WTC11 (cell line): ENCODE results near the gene NCL. TPM values are rescaled to one million over a fixed set of nuclear protein-coding genes. Genes with fewer than 3 reads are reported as not detected.

Experiments
- ATAC-seq: fragments of 200-7000 bp; cut with Tn5 transposase; 2 replicates; pipeline ENCODE4 v1.10.0; 2021; ENCODE audit warnings: mild to moderate bottlenecking, moderate library complexity
- CTCF ChIA-PET: fragments of 300-600 bp; sonication (Branson Sonifier 250); formaldehyde crosslinking; loops from one replicate; lab custom pipeline; 2021; ENCODE audit warnings: antibody characterized with exemption; lab: Charles Lee
- POLR2A ChIA-PET: fragments of 350-600 bp; sonication (Branson Sonifier 250); formaldehyde crosslinking; loops from one replicate; lab custom pipeline; 2021; ENCODE audit warnings: antibody characterized with exemption; lab: Charles Lee
- DNase-seq: peaks from one replicate; pipeline ENCODE4 v3.0.0; 2021; ENCODE audit warnings: low spot score
- H3K27ac Mint-ChIP-seq: 2 replicates; pipeline ENCODE4 v1.8.0; 2021; ENCODE audit warnings: mixed read lengths
- H3K27me3 Mint-ChIP-seq: 2 replicates; pipeline ENCODE4 v1.8.0; 2021; ENCODE audit warnings: low read depth, mild to moderate bottlenecking, moderate library complexity, mixed read lengths
- H3K36me3 Mint-ChIP-seq: 2 replicates; pipeline ENCODE4 v1.8.0; 2021; ENCODE audit warnings: mixed read lengths
- H3K4me1 Mint-ChIP-seq: 2 replicates; pipeline ENCODE4 v1.8.0; 2022; ENCODE audit warnings: mixed read lengths
- H3K4me3 Mint-ChIP-seq: 2 replicates; pipeline ENCODE4 v1.8.0; 2021; ENCODE audit warnings: mild to moderate bottlenecking, moderate library complexity, mixed read lengths
- H3K9me3 Mint-ChIP-seq: 2 replicates; pipeline ENCODE4 v1.8.0; 2021; ENCODE audit warnings: mixed read lengths
- ATF1 ChIP-seq: sonication (generic); formaldehyde crosslinking; IDR thresholded peaks from 2 replicates; pipeline ENCODE4 v1.8.1; 2023; ENCODE audit warnings: mild to moderate bottlenecking, moderate library complexity, missing genetic modification reagents
- CREB1 ChIP-seq: sonication (generic); formaldehyde crosslinking; IDR thresholded peaks from 2 replicates; pipeline ENCODE4 v1.8.0; 2023; ENCODE audit warnings: mild to moderate bottlenecking, missing genetic modification reagents
- ELF4 ChIP-seq: sonication (generic); formaldehyde crosslinking; IDR thresholded peaks from 2 replicates; pipeline ENCODE4 v1.8.1; 2022; ENCODE audit warnings: low read depth, mild to moderate bottlenecking, moderate library complexity, missing genetic modification reagents
- EMX1 ChIP-seq: fragments of 250-450 bp; sonication (Bioruptor Pico); IDR thresholded peaks from 2 replicates; pipeline ENCODE4 v1.8.0; 2021; ENCODE audit warnings: mild to moderate bottlenecking
- ERG ChIP-seq: fragments of 250-450 bp; sonication (Bioruptor Pico); IDR thresholded peaks from 2 replicates; pipeline ENCODE4 v1.8.0; 2021; ENCODE audit warnings: mild to moderate bottlenecking
- ETV6 ChIP-seq: sonication (generic); formaldehyde crosslinking; IDR thresholded peaks from 2 replicates; pipeline ENCODE4 v1.8.1; 2022; ENCODE audit warnings: mild to moderate bottlenecking, missing genetic modification reagents
- FOXK1 ChIP-seq: sonication (generic); formaldehyde crosslinking; IDR thresholded peaks from 2 replicates; pipeline ENCODE4 v1.8.0; 2022; ENCODE audit warnings: mild to moderate bottlenecking, moderate library complexity, missing genetic modification reagents
- GABPB1 ChIP-seq: sonication (generic); formaldehyde crosslinking; IDR thresholded peaks from 2 replicates; pipeline ENCODE4 v1.8.1; 2023; ENCODE audit warnings: mild to moderate bottlenecking, missing genetic modification reagents
- GRHL2 ChIP-seq: fragments of 250-450 bp; sonication (Bioruptor Pico); IDR thresholded peaks from 2 replicates; pipeline ENCODE4 v1.8.0; 2022; ENCODE audit warnings: mild to moderate bottlenecking, moderate library complexity; ENCODE audit not compliant: insufficient replicate concordance, severe bottlenecking
- GTF2I ChIP-seq: fragments of 250-450 bp; sonication (Bioruptor Pico); conservative IDR thresholded peaks from 2 replicates; pipeline ENCODE4 v1.4.0; 2021; ENCODE audit warnings: mild to moderate bottlenecking
- NFATC4 ChIP-seq: fragments of 250-450 bp; sonication (Bioruptor Pico); IDR thresholded peaks from 2 replicates; pipeline ENCODE4 v1.9.0; 2021; ENCODE audit warnings: mild to moderate bottlenecking
- NR2C2 ChIP-seq: sonication (generic); formaldehyde crosslinking; IDR thresholded peaks from 2 replicates; pipeline ENCODE4 v1.8.0; 2022; ENCODE audit warnings: mild to moderate bottlenecking, missing genetic modification reagents
- PRRX2 ChIP-seq: fragments of 250-450 bp; sonication (Bioruptor Pico); IDR thresholded peaks from 2 replicates; pipeline ENCODE4 v1.8.0; 2021; ENCODE audit warnings: mild to moderate bottlenecking
- SMAD3 ChIP-seq: sonication (generic); formaldehyde crosslinking; IDR thresholded peaks from 2 replicates; pipeline ENCODE4 v1.8.0; 2022; ENCODE audit warnings: missing genetic modification reagents, mild to moderate bottlenecking, borderline replicate concordance
- TEAD4 ChIP-seq: sonication (generic); formaldehyde crosslinking; IDR thresholded peaks from 2 replicates; pipeline ENCODE4 v1.8.0; 2022; ENCODE audit warnings: mild to moderate bottlenecking, missing genetic modification reagents
- USF1 ChIP-seq: sonication (generic); formaldehyde crosslinking; IDR thresholded peaks from 2 replicates; pipeline ENCODE4 v1.8.0; 2022; ENCODE audit warnings: mild to moderate bottlenecking, missing genetic modification reagents
- ZNF121 ChIP-seq: sonication (generic); formaldehyde crosslinking; IDR thresholded peaks from 2 replicates; pipeline ENCODE4 v1.8.0; 2023; ENCODE audit warnings: missing genetic modification reagents
- ZNF219 ChIP-seq: sonication (generic); formaldehyde crosslinking; IDR thresholded peaks from 2 replicates; pipeline ENCODE4 v1.8.0; 2023; ENCODE audit warnings: missing genetic modification reagents, mild to moderate bottlenecking, borderline replicate concordance
- ZNF425 ChIP-seq: fragments of 250-450 bp; sonication (Bioruptor Pico); conservative IDR thresholded peaks from 2 replicates; pipeline ENCODE4 v1.9.0; 2021; ENCODE audit warnings: mild to moderate bottlenecking
- ZNF512 ChIP-seq: sonication (generic); formaldehyde crosslinking; IDR thresholded peaks from 2 replicates; pipeline ENCODE4 v1.8.1; 2022; ENCODE audit warnings: missing genetic modification reagents, borderline replicate concordance
- ZNF671 ChIP-seq: fragments of 250-450 bp; sonication (Bioruptor Pico); IDR thresholded peaks from 2 replicates; pipeline ENCODE4 v1.8.0; 2021; ENCODE audit warnings: mild to moderate bottlenecking
- total RNA-seq: library from RNA; stranded (reverse); gene quantifications from 3 replicates; pipeline ENCODE4 v1.2.3, GENCODE V29; 2021
- TF ChIP-seq, protein P1 (sequence below): fragments of 250-450 bp; sonication (Bioruptor Pico); IDR thresholded peaks from 2 replicates; pipeline ENCODE4 v1.9.0; 2021; ENCODE audit warnings: mild to moderate bottlenecking
- TF ChIP-seq, protein P2 (sequence below): sonication (generic); formaldehyde crosslinking; conservative IDR thresholded peaks from 2 replicates; pipeline ENCODE4 v1.8.1; 2023; ENCODE audit warnings: mild to moderate bottlenecking, low read depth, missing genetic modification reagents, moderate library complexity
- TF ChIP-seq, protein P3 (sequence below): sonication (generic); formaldehyde crosslinking; IDR thresholded peaks from 2 replicates; pipeline ENCODE4 v1.8.1; 2023; ENCODE audit warnings: mild to moderate bottlenecking, moderate library complexity, missing genetic modification reagents
- TF ChIP-seq, protein P4 (sequence below): sonication (generic); formaldehyde crosslinking; IDR thresholded peaks from 2 replicates; pipeline ENCODE4 v1.8.0; 2023; ENCODE audit warnings: missing genetic modification reagents

NCL gene
- total RNA-seq, 1 experiment from 2014 or later, result 1,223 TPM

DNA sequence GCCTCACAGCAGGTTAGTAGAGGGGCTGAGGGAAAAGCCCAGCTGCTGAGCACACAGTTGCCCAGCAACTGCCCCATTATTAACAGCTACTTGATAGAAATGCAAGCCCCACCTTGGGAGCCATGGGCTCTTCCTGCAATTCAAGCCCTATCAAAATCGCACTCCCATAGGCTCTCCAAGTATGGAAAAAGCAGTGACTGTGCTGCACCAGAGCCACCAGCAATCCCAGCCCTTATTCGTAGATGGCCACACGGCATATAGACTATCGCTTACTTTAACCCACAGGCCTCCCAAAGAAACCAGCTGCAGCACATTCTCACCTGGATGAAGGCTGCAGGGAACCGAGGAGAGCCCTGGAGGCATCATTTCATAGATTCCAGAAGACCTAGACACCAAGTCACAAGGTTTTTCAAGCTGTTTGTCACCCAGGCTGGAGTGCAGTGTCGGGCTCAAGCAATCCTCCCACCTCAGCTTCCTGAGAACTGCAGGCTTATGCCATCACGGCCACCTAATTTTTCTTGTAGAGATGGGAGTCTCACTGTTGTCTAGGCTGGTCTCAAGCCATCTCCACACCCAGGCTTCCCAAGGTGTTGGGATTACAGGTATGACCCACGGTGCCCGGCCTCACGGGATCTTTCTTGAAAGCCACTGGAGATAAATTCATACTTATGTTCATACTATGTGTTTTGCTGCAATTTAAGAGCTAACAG, 11.3 kb downstream of the NCL start:
- ATAC-seq (peak; percentile 25), DNase-seq (no peak)
- no peaks in the 10 kb centered on the region for H3K9me3 Mint-ChIP-seq
- CTCF ChIA-PET, result interaction anchor here (0.6 to 4.4 kb wide), 18 partner anchors 12 to 629 kb away, joined by 3 to 60 read pairs (median 4); partner anchors contain the start of gene NCL
- no peak overlapping the region for H3K4me3 Mint-ChIP-seq
- POLR2A ChIA-PET, result interaction anchor here (1.0 to 4.8 kb wide), 6 partner anchors 12 to 263 kb away, joined by 3 to 57 read pairs (median 4); partner anchors contain the start of gene NCL
- H3K27ac Mint-ChIP-seq, result peak overlapping the region; percentile 93
- peaks cover 40% of the 10 kb centered on the region for H3K4me1 Mint-ChIP-seq
- no peaks in the 10 kb centered on the region for H3K27me3 Mint-ChIP-seq
- H3K36me3 Mint-ChIP-seq, result peaks cover 61% of the 10 kb centered on the region
- TF ChIP-seq GRHL2 (CRISPR knock-in tag) (no peak), ZNF671 (peak; percentile 82; the same call in 1 of the 2 replicates), EMX1 (peak; percentile 66), ELF4 (CRISPR knock-in tag) (no peak), FOXK1 (CRISPR knock-in tag) (no peak), USF1 (CRISPR knock-in tag) (no peak), CREB1 (CRISPR knock-in tag) (no peak), TEAD4 (CRISPR knock-in tag) (0 out of 2 replicates have a peak, but pooled peaks have one; percentile 57), ZNF121 (CRISPR knock-in tag) (no peak), ZNF512 (CRISPR knock-in tag) (no peak), ATF1 (CRISPR knock-in tag) (peak; percentile 14; the same call in 1 of the 2 replicates), GABPB1 (CRISPR knock-in tag) (no peak; the same call in 1 of the 2 replicates), ZNF219 (0 out of 2 replicates have a peak, but pooled peaks have one; percentile 47), ETV6 (CRISPR knock-in tag) (no peak), GTF2I (CRISPR knock-in tag) (no peak), PRRX2 (CRISPR knock-in tag) (peak; percentile 83; the same call in 1 of the 2 replicates), ZNF425 (CRISPR knock-in tag) (peak; percentile 89), SMAD3 (CRISPR knock-in tag) (no peak), NFATC4 (CRISPR knock-in tag) (peak; percentile 81), NR2C2 (CRISPR knock-in tag) (no peak), ERG (CRISPR knock-in tag) (peak; percentile 89)
- TF ChIP-seq, protein P1, sequence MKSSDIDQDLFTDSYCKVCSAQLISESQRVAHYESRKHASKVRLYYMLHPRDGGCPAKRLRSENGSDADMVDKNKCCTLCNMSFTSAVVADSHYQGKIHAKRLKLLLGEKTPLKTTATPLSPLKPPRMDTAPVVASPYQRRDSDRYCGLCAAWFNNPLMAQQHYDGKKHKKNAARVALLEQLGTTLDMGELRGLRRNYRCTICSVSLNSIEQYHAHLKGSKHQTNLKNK (CRISPR knock-in tag), result peak; percentile 54
- TF ChIP-seq, protein P2, sequence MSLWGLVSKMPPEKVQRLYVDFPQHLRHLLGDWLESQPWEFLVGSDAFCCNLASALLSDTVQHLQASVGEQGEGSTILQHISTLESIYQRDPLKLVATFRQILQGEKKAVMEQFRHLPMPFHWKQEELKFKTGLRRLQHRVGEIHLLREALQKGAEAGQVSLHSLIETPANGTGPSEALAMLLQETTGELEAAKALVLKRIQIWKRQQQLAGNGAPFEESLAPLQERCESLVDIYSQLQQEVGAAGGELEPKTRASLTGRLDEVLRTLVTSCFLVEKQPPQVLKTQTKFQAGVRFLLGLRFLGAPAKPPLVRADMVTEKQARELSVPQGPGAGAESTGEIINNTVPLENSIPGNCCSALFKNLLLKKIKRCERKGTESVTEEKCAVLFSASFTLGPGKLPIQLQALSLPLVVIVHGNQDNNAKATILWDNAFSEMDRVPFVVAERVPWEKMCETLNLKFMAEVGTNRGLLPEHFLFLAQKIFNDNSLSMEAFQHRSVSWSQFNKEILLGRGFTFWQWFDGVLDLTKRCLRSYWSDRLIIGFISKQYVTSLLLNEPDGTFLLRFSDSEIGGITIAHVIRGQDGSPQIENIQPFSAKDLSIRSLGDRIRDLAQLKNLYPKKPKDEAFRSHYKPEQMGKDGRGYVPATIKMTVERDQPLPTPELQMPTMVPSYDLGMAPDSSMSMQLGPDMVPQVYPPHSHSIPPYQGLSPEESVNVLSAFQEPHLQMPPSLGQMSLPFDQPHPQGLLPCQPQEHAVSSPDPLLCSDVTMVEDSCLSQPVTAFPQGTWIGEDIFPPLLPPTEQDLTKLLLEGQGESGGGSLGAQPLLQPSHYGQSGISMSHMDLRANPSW (CRISPR knock-in tag), result no peak
- TF ChIP-seq, protein P3, sequence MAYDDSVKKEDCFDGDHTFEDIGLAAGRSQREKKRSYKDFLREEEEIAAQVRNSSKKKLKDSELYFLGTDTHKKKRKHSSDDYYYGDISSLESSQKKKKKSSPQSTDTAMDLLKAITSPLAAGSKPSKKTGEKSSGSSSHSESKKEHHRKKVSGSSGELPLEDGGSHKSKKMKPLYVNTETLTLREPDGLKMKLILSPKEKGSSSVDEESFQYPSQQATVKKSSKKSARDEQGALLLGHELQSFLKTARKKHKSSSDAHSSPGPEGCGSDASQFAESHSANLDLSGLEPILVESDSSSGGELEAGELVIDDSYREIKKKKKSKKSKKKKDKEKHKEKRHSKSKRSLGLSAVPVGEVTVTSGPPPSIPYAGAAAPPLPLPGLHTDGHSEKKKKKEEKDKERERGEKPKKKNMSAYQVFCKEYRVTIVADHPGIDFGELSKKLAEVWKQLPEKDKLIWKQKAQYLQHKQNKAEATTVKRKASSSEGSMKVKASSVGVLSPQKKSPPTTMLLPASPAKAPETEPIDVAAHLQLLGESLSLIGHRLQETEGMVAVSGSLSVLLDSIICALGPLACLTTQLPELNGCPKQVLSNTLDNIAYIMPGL (CRISPR knock-in tag), result 0 out of 2 replicates have a peak, but pooled peaks have one; percentile 12
- TF ChIP-seq, protein P4, sequence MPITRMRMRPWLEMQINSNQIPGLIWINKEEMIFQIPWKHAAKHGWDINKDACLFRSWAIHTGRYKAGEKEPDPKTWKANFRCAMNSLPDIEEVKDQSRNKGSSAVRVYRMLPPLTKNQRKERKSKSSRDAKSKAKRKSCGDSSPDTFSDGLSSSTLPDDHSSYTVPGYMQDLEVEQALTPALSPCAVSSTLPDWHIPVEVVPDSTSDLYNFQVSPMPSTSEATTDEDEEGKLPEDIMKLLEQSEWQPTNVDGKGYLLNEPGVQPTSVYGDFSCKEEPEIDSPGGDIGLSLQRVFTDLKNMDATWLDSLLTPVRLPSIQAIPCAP (CRISPR knock-in tag), result no peak
